H1 (cell line): ENCODE data around the gene NR2F1-AS1. TPM values are rescaled to one million over a fixed set of nuclear protein-coding genes. Genes with fewer than 3 reads are reported as not detected.

ENCODE experiments used
- CTCF ChIA-PET: fragments of 300-600 bp; sonication (Branson Sonifier 250); formaldehyde crosslinking; loops from one replicate; lab custom pipeline; 2021; ENCODE audit not compliant: partially characterized antibody; lab: Charles Lee
- POLR2A ChIA-PET: fragments of 300-600 bp; sonication (Branson Sonifier 250); formaldehyde crosslinking; loops from one replicate; lab custom pipeline; 2021; ENCODE audit warnings: inconsistent platforms; ENCODE audit not compliant: partially characterized antibody; lab: Charles Lee
- DNase-seq, 2 experiments: peaks; one replicate each; pipeline versions ENCODE4 v3.0.0 to v3.0.0-alpha.2; 2010 to 2022; ENCODE audit warnings: low spot score in 2 of 2, low read depth in 1 of 2, mixed read lengths in 1 of 2
- FAIRE-seq: peaks from 2 replicates; lab custom pipeline; 2011; peaks lifted over from hg19 to GRCh38; lab: Jason Lieb, UNC
- H2AFZ ChIP-seq: 2 replicates; pipeline ENCODE4 v1.8.1; 2012; ENCODE audit warnings: low read length, inconsistent platforms
- H2AK5ac ChIP-seq: 2 replicates; pipeline ENCODE4 v1.6.1; 2013; ENCODE audit warnings: low read depth, low read length
- H2BK120ac ChIP-seq: replicated peaks from 2 replicates; pipeline ENCODE3; 2013; ENCODE audit warnings: low read depth, low read length, inconsistent platforms
- H2BK12ac ChIP-seq: 2 replicates; pipeline ENCODE4 v1.6.1; 2013; ENCODE audit warnings: low read depth, low read length
- H2BK15ac ChIP-seq: 2 replicates; pipeline ENCODE4 v1.6.1; 2013; ENCODE audit warnings: low read length
- H2BK20ac ChIP-seq: 2 replicates; pipeline ENCODE4 v1.6.1; 2013; ENCODE audit warnings: low read length
- H2BK5ac ChIP-seq: 2 replicates; pipeline ENCODE4 v1.6.1; 2013; ENCODE audit warnings: low read depth, low read length
- H3K14ac ChIP-seq: 2 replicates; pipeline ENCODE4 v1.6.1; 2013; ENCODE audit warnings: inconsistent platforms; ENCODE audit not compliant: insufficient read length
- H3K18ac ChIP-seq: 2 replicates; pipeline ENCODE4 v1.6.1; 2013; ENCODE audit warnings: low read length; ENCODE audit errors: extremely low read depth
- H3K23ac ChIP-seq: 2 replicates; pipeline ENCODE4 v1.6.1; 2013; ENCODE audit warnings: inconsistent platforms; ENCODE audit not compliant: insufficient read length
- H3K23me2 ChIP-seq: 2 replicates; pipeline ENCODE4 v1.6.1; 2013; ENCODE audit warnings: low read depth, low read length
- H3K27ac ChIP-seq: 2 replicates; pipeline ENCODE4 v1.6.1; 2011; ENCODE audit warnings: low read depth, low read length, inconsistent platforms
- H3K27me3 ChIP-seq, 4 experiments: replicated peaks in 1 of 4; 1 replicate in 1 of 4; 2 replicates in 3 of 4; pipeline versions ENCODE4 v1.6.1 to v1.8.1; 2011 to 2013; ENCODE audit warnings: low read length in 3 of 4, mild to moderate bottlenecking in 3 of 4, inconsistent platforms in 2 of 4, mixed read lengths in 2 of 4, moderate library complexity in 1 of 4; ENCODE audit not compliant: control insufficient read depth in 3 of 4, insufficient read depth in 3 of 4; ENCODE audit errors: extremely low read depth in 1 of 4
- H3K36me3 ChIP-seq, 4 experiments: 2 replicates each; pipeline versions ENCODE4 v1.6.1 to v1.8.1; 2011 to 2013; ENCODE audit warnings: mild to moderate bottlenecking in 4 of 4, low read length in 3 of 4, moderate library complexity in 2 of 4, control low read depth in 1 of 4, inconsistent platforms in 1 of 4; ENCODE audit not compliant: insufficient read depth in 4 of 4, control insufficient read depth in 2 of 4
- H3K4ac ChIP-seq: replicated peaks from 2 replicates; pipeline ENCODE3; 2013; ENCODE audit warnings: low read length, low read depth, mixed read lengths, inconsistent platforms; ENCODE audit not compliant: insufficient read length
- H3K4me1 ChIP-seq, 4 experiments: replicated peaks in 1 of 4; 1 replicate in 1 of 4; 2 replicates in 3 of 4; pipeline versions ENCODE4 v1.6.1 to v1.8.1; 2011 to 2013; ENCODE audit warnings: low read length in 3 of 4, inconsistent platforms in 2 of 4, mixed read lengths in 1 of 4; ENCODE audit not compliant: insufficient read depth in 4 of 4, control insufficient read depth in 3 of 4
- H3K4me2 ChIP-seq, 2 experiments: 2 replicates each; pipeline versions ENCODE4 v1.6.1 to v1.8.1; 2011 to 2013; ENCODE audit warnings: low read depth in 2 of 2, low read length in 2 of 2, control low read depth in 1 of 2, inconsistent platforms in 1 of 2, mild to moderate bottlenecking in 1 of 2; ENCODE audit not compliant: insufficient read depth in 1 of 2
- H3K4me3 ChIP-seq, 4 experiments: fragments of 200-600, 300-600 bp in 1 of 4; sonication (generic), shearing (Covaris generic), sonication (Bioruptor Twin) in 1 of 4; 2 replicates each; pipeline versions ENCODE4 v1.5.1 to v1.8.1; 2011 to 2016; ENCODE audit warnings: low read length in 4 of 4, low read depth in 3 of 4, control low read depth in 2 of 4, inconsistent platforms in 2 of 4, mild to moderate bottlenecking in 2 of 4, mixed read lengths in 1 of 4, moderate library complexity in 1 of 4; ENCODE audit not compliant: insufficient read depth in 2 of 4; ENCODE audit errors: extremely low read depth in 1 of 4
- H3K56ac ChIP-seq: replicated peaks from 2 replicates; pipeline ENCODE3; 2013; ENCODE audit warnings: low read depth, mild to moderate bottlenecking, mixed read lengths, low read length, inconsistent platforms; ENCODE audit not compliant: insufficient read length
- H3K79me1 ChIP-seq: 2 replicates; pipeline ENCODE4 v1.6.1; 2013; ENCODE audit warnings: low read depth, low read length, control low read depth
- H3K79me2 ChIP-seq, 2 experiments: 2 replicates each; pipeline versions ENCODE4 v1.6.1 to v1.8.1; 2012 to 2013; ENCODE audit warnings: low read length in 2 of 2, mild to moderate bottlenecking in 2 of 2, inconsistent platforms in 1 of 2; ENCODE audit not compliant: insufficient read depth in 2 of 2, control insufficient read depth in 1 of 2
- H3K9ac ChIP-seq, 4 experiments: replicated peaks in 1 of 4; 1 replicate in 1 of 4; 2 replicates in 3 of 4; pipeline versions ENCODE4 v1.6.1 to v1.8.1; 2011 to 2013; ENCODE audit warnings: low read depth in 3 of 4, low read length in 3 of 4, control low read depth in 2 of 4, mild to moderate bottlenecking in 2 of 4, moderate library complexity in 2 of 4, inconsistent platforms in 1 of 4; ENCODE audit errors: extremely low read depth in 1 of 4
- H3K9me3 ChIP-seq, 2 experiments: 2 replicates each; pipeline versions ENCODE4 v1.6.1 to v1.8.1; 2012 to 2013; ENCODE audit warnings: mild to moderate bottlenecking in 2 of 2, moderate library complexity in 2 of 2, control low read depth in 1 of 2, inconsistent platforms in 1 of 2, low read depth in 1 of 2, low read length in 1 of 2, mixed read lengths in 1 of 2; ENCODE audit not compliant: insufficient read depth in 2 of 2
- H4K20me1 ChIP-seq, 2 experiments: replicated peaks in 1 of 2; 2 replicates each; pipeline versions ENCODE3 to v1.8.1; 2011 to 2013; ENCODE audit warnings: inconsistent platforms in 2 of 2, low read length in 2 of 2, mild to moderate bottlenecking in 1 of 2; ENCODE audit not compliant: insufficient read depth in 2 of 2, control insufficient read depth in 1 of 2
- H4K5ac ChIP-seq: 2 replicates; pipeline ENCODE4 v1.6.1; 2013; ENCODE audit warnings: low read length, low read depth, mixed read lengths, inconsistent platforms; ENCODE audit not compliant: insufficient read length
- H4K8ac ChIP-seq: 2 replicates; pipeline ENCODE4 v1.8.0; 2013; ENCODE audit warnings: mild to moderate bottlenecking, moderate library complexity, low read length, inconsistent platforms; ENCODE audit not compliant: insufficient read depth; ENCODE audit errors: extremely low read depth
- H4K91ac ChIP-seq: replicated peaks from 2 replicates; pipeline ENCODE3; 2013; ENCODE audit warnings: low read length, mixed read lengths, inconsistent platforms; ENCODE audit not compliant: insufficient read length
- BACH1 ChIP-seq: IDR thresholded peaks from 2 replicates; pipeline ENCODE4 v1.6.1; 2012; ENCODE audit warnings: low read length, improper control_type of control experiment
- BCL11A ChIP-seq, 2 experiments: IDR thresholded peaks; one replicate each; pipeline ENCODE4 v1.6.1; 2011; ENCODE audit warnings: low read depth in 2 of 2, low read length in 2 of 2, mild to moderate bottlenecking in 2 of 2
- CHD1 ChIP-seq: IDR thresholded peaks from 2 replicates; pipeline ENCODE4 v1.6.1; 2012; ENCODE audit warnings: low read depth, low read length, improper control_type of control experiment
- CTCF ChIP-seq, 3 experiments: IDR thresholded peaks; 1 replicate in 2 of 3; 2 replicates in 1 of 3; pipeline versions ENCODE4 v1.5.1 to v1.6.1; 2011; ENCODE audit warnings: low read length in 3 of 3, mild to moderate bottlenecking in 3 of 3, inconsistent platforms in 2 of 3, low read depth in 1 of 3, moderate library complexity in 1 of 3; ENCODE audit not compliant: insufficient read depth in 1 of 3; ENCODE audit errors: control extremely low read depth in 1 of 3
- HDAC2 ChIP-seq, 2 experiments: fragments of 300-600 bp in 1 of 2; sonication (generic) in 1 of 2; IDR thresholded peaks; 2 replicates each; pipeline ENCODE4 v1.6.1; 2011 to 2012; ENCODE audit warnings: low read depth in 2 of 2, low read length in 2 of 2, mild to moderate bottlenecking in 2 of 2, moderate library complexity in 2 of 2, borderline replicate concordance in 1 of 2, inconsistent platforms in 1 of 2
- NANOG ChIP-seq: IDR thresholded peaks from 2 replicates; pipeline ENCODE4 v1.6.1; 2011; ENCODE audit warnings: low read length, low read depth, mild to moderate bottlenecking, inconsistent platforms; ENCODE audit not compliant: insufficient read depth, poor library complexity, severe bottlenecking
- POU5F1 ChIP-seq: IDR thresholded peaks from 2 replicates; pipeline ENCODE4 v1.6.1; 2011; ENCODE audit warnings: low read depth, mild to moderate bottlenecking, low read length, moderate library complexity
- RBBP5 ChIP-seq: IDR thresholded peaks from 2 replicates; pipeline ENCODE4 v1.7.1; 2012; ENCODE audit warnings: low read depth, mild to moderate bottlenecking, inconsistent platforms, low read length, moderate library complexity, borderline replicate concordance
- SRF ChIP-seq: IDR thresholded peaks from 2 replicates; pipeline ENCODE4 v1.6.1; 2011; ENCODE audit warnings: mild to moderate bottlenecking, low read depth, low read length, moderate library complexity
- TBP ChIP-seq: IDR thresholded peaks from 2 replicates; pipeline ENCODE4 v1.6.1; 2011; ENCODE audit warnings: low read depth, low read length, improper control_type of control experiment
- ZNF274 ChIP-seq: IDR thresholded peaks from 2 replicates; pipeline ENCODE4 v1.7.0; 2012; ENCODE audit warnings: low read length, borderline replicate concordance; ENCODE audit errors: extremely low read depth
- WGBS, 2 experiments: shearing (Covaris generic) in 1 of 2; methylation state at CpG; one replicate each; pipeline versions ENCODE4 v1.1.6 to v1.1.7; 2013 to 2015; ENCODE audit warnings: low lambda C conversion rate in 2 of 2, mixed read lengths in 2 of 2, inconsistent platforms in 1 of 2, low coverage in 1 of 2, missing lambda C conversion rate in 1 of 2; ENCODE audit not compliant: insufficient replicate concordance in 2 of 2, insufficient coverage in 1 of 2, insufficient read length in 1 of 2; ENCODE audit errors: extremely low coverage in 1 of 2, missing lambda C conversion rate in 1 of 2; 5-methylcytosine and 5-hydroxymethylcytosine counted together
- polyA plus RNA-seq, 7 experiments: library from polyadenylated mRNA; depleted of rRNA in 3 of 7; stranded (reverse) in 5 of 7; unstranded in 2 of 7; fragments of >200 nt in 5 of 7; fragments of 200-250 nt in 2 of 7; gene quantifications; 1 replicate in 5 of 7; 2 replicates in 1 of 7; 4 replicates in 1 of 7; pipeline versions ENCODE4 v1.2.1 to v1.2.3, GENCODE V29; 2011 to 2013; ENCODE audit warnings: missing spikeins in 2 of 7, mixed read lengths in 2 of 7
- total RNA-seq: library from RNA; stranded (reverse); fragmentation: NEBNext Ultra II Directional; extraction: Animal tissue kit (Norgen Biotek cat#: 25700); gene quantifications from 2 replicates; pipeline ENCODE4 v1.2.1, GENCODE V29; 2021

The NR2F1-AS1 gene
- total and polyA plus RNA-seq, 2 of the 8 experiments (the other 6 are each of a cell fraction or from before 2014, with no cell fraction given) = 1.6 to 5.6 TPM

- Histone ChIP-seq H2BK5ac (no peak overlapping the region), H3K9ac (no peak overlapping the region), H2BK20ac (no peak overlapping the region), H3K14ac (no peak overlapping the region), H3K4ac (no peak overlapping the region), H3K23me2 (peaks cover 2% of the 10 kb centered on the region; the same call in 1 of the 2 replicates), H4K20me1 (no peaks in the 10 kb centered on the region), H2BK120ac (no peak overlapping the region), H3K4me2 (no peak overlapping the region), H2BK15ac (no peak overlapping the region), H3K23ac (no peak overlapping the region), H3K36me3 (no peaks in the 10 kb centered on the region), H2AFZ (no peak overlapping the region), H4K5ac (no peak overlapping the region), H3K18ac (no peak overlapping the region), H2BK12ac (no peak overlapping the region), H4K91ac (no peak overlapping the region), H3K4me1 (peaks cover 0 to 3% (median 1%) of the 10 kb centered on the region in 4 experiments; a peak in 2 of 7 replicates), H3K56ac (no peak overlapping the region), H3K27me3 (no peaks in the 10 kb centered on the region), H3K79me1 (no peaks in the 10 kb centered on the region), H3K4me3 (no peak overlapping the region), H3K79me2 (no peaks in the 10 kb centered on the region), H2AK5ac (no peak overlapping the region), H3K27ac (no peak overlapping the region), H4K8ac (no peak overlapping the region), H3K9me3 (no peaks in the 10 kb centered on the region)
- no peak for DNase-seq
- WGBS, 2 experiments = 88% methylated on average over 4 of the region's 4 CpGs; no CpG with 5 or more reads in 1 of the 2 experiments
- ChIA-PET POLR2A (interaction anchor here (0.7 kb wide), 1 partner anchor 9 kb away, joined by 3 read pairs; no protein-coding TSS in a partner anchor), CTCF (interaction anchor here (0.6 to 1.3 kb wide), 3 partner anchors 14 to 637 kb away, joined by 3 read pairs; no protein-coding TSS in a partner anchor)
- FAIRE-seq = no peak
- no peak for TF ChIP-seq POU5F1
- TF ChIP-seq CHD1 = no peak
- no peak for TF ChIP-seq RBBP5
- no peak for TF ChIP-seq CTCF (IDR thresholded peaks at IDR 0.05; ENCODE audit: control extremely low read depth in 1 of 3, insufficient read depth in 1 of 3, low read depth in 1 of 3, low read length in 3 of 3)
- no peak for TF ChIP-seq SRF
- TF ChIP-seq BCL11A (IDR thresholded peaks at IDR 0.05; ENCODE audit: low read depth in 2 of 2, low read length in 2 of 2) = no peak
- TF ChIP-seq TBP = no peak
- TF ChIP-seq ZNF274 = no peak
- no peak for TF ChIP-seq HDAC2 (IDR thresholded peaks at IDR 0.05; ENCODE audit: borderline replicate concordance in 1 of 2, low read depth in 2 of 2, low read length in 2 of 2)
- no peak for TF ChIP-seq BACH1
- TF ChIP-seq NANOG = no peak
Observed at GRCh38 chr5:93402451-93402850, 178.6 kb downstream of the NR2F1-AS1 start.
